ENCODE measurements around the gene SYNE2.

The SYNE2 gene

DNA sequence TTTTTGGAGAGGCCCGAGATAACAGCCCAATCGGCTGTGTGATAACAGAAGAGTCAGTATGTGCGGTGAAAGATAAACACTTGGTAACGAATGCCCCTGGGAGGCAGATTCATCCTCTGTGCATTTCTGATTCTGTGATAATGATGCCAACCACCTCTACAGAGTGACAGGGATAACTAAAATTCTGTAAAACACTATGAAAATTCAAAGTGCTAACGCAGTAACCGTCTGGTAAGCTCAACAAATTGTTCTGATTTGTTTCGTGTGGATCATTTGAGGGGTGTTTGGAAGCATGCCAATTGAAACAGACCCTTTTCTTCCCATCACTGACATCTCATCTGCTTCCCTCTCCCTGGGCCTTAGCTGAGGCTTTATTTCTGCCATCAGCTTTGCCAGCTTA, 365.0 kb downstream of the SYNE2 start:
- DNase-seq (ENCODE audit: low read depth): no peak

DNA sequence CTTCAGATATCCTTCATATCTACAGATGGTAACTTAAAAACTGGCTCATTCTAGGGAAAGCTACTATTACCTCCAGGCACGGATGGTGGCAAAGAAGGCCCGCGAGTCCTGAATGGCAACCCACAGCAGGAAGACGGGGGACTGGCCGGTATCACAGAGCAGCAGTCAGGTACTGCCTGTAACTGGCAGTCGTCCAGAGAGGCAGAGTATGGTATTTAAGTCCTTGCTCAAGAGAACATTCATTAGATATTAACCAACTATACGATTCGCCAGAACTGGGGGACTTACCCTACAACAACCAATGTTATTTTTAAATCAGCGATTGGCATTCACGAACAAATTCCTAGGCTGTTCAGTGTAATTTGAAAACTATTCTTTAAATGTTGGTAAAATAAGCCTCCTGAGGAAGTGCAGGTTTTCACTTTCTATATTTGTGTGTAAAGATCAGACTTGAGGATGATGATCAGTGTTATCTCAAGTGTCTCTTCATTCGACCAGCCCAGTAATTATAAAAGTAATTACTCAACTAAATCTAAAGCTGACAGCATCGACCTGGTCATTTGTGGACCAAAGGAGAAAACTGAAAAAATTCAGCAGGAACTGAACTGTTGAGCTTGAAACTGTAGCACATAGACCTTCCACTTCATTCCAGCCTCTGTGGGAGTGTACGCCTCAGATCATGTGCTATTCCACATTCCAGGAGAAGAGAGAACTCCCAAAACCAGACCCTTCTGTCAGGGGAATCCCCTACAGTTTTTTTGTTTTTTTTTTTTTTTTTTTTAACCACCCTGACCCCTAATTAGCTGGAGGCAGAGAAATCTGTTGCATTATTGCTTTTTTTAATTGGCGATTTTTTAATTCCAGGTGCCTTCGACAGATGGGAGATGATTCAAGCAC, 365.8 kb downstream of the SYNE2 start:
- peak; percentile 88 for DNase-seq (ENCODE audit: low read depth)

DNA sequence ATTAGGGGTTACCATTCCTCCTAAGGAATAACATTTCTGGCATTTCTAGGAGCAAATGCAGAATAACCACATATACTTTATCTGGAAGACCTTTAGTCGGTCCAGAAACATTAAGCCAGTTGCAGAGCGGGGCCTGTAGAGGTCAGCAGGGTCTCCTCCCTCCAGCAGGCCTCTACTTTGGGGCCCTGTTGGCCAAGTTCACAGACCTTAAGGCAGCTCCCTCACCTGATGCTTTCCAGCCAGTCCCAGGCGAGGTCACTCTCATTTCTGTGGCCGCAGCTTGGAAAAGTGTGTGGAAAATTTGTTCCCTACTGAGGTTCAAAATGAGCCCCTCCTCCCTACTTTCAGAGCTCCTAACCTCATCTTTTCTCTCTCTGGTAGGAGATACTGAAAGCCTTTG, 367.3 kb downstream of the SYNE2 start:
- DNase-seq (ENCODE audit: low read depth): no peak

DNA sequence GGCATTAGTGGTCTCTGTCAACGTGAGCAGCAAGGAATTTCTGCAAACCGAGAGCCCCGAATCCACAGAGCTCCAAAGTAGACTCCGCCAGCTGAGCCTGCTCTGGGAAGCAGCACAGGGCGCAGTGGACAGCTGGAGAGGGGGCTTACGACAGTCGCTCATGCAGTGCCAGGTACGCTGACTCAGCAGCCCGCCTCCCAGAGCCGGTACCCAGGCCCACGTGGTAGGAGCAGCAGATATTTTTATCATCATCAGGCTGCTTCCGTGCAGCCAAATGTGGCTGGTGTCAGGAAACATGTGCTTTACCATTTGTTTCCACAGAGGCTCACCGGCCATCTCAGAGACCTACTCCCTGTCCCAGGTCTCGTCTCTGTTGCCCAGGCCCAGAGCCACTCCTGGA, 367.7 kb downstream of the SYNE2 start:
- peak; percentile 77 for DNase-seq (ENCODE audit: low read depth)

DNA sequence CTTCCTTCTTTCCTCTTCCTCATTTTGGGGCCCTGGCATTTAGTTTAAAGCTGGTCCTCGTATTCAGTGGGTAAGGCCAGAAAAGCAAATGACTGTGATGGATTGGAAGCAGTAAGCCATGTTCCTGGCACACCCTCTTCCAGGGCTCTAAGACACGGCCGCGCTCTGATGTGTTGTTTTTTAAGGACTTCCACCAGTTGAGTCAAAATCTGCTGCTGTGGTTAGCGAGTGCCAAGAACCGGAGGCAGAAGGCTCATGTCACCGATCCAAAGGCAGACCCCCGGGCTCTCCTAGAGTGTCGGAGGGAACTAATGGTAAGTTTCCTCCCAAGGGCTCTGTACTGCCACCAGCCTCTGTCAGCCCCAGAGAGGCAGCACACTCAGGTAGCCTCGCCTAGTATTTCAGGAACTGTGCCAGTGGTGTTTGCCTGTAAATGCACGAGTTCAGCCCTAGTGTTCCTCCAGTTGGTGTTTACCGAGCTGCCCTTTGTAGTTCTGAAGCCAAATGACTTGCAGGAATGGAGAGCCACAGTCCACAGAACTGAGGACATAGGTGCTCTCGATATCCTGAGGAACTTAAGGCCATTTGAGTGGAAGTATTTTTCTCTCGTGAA, 368.7 kb downstream of the SYNE2 start:
- no peak for DNase-seq (ENCODE audit: low read depth)

DNA sequence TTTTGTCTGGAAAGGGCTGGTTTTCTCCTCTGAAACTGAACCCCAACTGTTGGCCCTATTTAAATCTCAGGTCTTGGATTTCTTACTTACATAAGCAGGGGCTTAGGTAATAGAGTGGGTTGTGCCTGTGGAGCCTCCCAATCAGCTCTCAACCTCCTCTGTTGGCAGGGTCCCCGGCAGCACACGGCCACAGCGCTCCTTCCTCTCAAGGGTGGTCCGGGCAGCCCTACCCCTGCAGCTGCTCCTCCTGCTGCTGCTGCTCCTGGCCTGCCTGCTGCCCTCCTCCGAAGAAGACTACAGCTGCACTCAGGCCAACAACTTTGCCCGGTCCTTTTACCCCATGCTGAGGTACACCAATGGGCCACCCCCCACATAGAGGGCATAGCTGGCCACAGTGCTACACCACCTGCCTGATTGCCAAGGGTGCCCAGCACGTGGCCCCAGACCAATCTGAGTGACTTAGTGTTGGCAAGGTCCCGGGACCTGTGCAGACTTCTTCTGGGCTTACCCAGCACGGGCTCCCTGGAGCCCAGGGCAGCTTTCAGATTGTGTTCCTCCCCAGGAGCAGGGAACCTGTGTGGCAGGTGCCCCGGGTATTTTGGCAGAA, 372.4 kb downstream of the SYNE2 start:
- DNase-seq (ENCODE audit: low read depth): no peak

DNA sequence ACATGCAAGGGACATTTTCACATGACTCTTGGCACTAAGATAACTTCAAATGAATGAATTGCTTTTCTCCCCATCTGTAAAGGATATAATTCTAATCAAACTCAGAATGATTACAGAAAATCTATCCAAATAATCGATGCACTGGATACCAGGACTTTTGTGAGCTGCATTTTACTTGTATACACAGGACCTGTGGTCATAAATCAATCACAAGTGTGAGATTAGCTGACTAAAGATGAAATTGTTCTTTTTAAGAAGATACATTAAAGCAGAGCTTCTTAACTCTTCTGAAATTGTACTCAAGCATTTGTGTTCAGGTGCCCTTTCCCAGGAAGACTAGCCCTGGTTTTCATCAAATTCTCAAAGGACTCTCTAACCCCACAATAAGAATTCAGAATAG, 375.1 kb downstream of the SYNE2 start:
- no peak for DNase-seq (ENCODE audit: low read depth)

DNA sequence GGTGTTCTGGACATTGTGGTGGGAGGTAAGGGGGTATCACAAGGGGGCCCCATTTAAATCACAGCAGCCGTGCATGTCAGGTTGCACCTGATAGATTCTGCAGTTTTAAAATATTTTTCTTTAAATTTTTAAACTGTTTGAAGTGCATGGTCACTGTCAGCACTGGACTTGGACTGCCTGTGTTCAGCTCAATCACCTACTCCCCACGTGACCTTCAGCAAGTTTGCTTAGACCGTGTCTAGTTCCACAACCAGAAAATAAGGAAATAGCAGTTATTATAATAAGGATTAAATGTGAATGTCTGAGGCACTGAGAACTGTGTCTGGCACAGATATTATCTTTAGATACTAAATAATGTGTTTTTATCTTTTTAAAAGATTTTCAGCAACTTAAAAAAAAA, 376.7 kb downstream of the SYNE2 start:
- no peak for DNase-seq (ENCODE audit: low read depth)

DNA sequence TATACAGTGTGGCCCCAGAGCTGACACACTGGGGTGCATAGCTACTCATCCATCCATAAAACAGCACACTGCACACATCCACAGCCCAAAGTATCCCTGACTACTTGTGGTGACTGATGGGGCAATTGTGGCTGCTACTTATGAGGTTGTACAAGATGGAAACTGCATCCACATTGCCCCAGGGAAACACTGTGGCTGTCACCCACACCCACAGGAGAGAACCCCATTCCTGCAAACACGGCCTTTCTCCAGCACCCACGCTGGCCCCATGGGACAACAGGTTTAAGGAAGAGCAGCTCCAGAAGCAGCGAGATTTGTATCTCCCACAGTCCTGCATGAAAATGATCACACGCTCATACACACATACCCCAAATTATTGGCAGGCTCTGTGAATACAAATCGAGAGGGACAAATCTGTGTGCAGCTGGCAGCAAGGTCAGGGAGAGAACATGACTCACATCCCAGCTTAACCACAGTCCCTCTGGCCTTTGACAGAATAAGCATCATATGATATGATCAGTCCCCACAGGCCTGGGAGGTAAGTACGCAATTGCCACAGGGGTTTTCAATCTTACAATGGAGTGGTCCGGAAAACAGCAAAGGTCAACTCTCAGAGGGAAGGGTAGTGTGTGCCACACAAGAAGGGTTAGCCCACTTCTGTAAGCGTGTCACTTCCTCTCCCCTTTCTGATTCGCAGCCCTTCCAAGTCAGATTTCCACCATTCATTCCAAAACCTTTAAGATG, 379.5 kb downstream of the SYNE2 start:
- peak; percentile 51 for DNase-seq (ENCODE audit: low read depth)

DNA sequence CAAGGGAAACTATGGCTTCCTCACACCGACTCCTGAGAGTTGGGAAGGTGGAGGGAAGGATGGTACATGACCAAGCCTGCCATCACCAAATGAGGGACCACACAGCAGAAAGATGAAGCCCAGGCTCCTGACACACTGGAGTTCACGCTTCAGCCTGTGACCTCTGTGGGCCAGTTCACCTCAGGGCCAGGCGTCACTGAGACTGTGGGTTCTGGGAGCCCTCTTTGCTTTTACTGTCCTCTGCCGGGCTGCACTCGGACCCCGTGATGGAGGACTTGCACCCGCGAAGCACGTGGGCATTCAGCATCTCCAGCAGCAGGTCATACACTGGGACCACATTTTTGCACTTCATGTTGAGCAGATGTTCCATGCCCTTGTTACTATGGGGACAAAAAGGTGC, 380.1 kb downstream of the SYNE2 start:
- DNase-seq (ENCODE audit: low read depth): no peak

DNA sequence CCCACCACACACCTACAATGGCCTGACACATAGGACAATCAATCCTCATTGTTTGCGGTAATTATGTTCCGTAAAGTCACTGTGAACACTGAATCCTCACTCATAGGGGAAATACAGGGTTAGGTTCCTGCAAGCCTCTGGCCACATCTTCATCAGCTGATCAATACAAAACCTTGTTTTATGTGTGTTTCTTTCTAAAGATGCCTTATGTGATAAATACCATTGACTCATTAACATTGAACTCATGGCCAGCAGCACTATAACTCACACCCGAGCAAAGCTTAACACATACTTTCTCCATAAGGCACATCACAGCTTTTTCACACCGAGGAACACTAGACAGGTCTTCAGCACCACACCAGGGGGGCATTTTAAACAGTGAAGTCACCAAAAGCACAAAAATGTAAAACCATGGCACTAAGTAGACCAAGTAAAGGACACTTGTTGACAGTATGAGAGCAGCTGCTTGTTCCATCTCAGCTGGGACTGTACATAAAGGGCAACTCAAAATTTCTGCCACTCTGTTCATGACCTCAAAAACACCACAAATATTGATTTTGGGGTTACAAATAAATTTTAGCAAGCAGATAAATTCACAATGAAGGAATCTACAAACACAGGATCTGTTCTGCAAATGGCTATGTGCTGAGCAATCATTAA, 380.9 kb downstream of the SYNE2 start:
- no peak for DNase-seq (ENCODE audit: low read depth)

DNA sequence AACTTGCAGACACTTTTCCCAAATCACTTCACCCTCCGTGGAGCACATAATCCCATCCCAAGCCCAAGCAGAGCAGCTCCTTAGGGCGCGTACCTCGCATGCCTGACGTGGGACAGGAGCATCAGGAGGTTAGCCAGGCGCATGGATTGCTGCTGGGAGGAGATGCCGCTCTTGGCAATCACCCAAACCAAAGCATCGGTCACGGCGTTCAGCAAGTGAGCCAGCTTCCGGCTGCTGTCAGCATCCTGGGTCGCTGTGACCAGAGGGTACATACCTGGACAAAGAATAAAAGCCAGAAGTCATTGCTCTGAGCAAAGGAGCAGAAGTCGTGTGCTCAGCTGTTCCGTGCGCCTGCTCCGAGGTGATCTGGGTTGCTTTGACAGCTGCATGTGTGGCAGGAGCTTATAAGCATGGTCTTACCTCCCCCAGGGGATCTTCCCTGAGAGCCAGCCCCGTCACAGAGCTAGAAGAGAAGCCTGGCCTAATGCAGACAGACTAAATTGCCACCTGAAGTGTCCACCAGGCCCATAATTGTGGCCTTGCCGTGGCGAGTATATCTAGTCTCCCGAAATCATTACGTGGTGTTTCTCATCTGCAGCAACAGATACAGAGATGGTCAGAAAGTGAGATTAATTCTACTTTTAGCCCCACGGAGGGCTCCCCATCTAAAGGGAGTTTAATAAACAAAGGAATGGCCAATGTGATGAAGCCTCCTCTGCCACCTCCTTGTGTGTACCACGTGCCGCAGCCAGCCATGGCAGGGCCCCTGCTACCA, 382.3 kb downstream of the SYNE2 start:
- peak; percentile 36 for DNase-seq (ENCODE audit: low read depth)

DNA sequence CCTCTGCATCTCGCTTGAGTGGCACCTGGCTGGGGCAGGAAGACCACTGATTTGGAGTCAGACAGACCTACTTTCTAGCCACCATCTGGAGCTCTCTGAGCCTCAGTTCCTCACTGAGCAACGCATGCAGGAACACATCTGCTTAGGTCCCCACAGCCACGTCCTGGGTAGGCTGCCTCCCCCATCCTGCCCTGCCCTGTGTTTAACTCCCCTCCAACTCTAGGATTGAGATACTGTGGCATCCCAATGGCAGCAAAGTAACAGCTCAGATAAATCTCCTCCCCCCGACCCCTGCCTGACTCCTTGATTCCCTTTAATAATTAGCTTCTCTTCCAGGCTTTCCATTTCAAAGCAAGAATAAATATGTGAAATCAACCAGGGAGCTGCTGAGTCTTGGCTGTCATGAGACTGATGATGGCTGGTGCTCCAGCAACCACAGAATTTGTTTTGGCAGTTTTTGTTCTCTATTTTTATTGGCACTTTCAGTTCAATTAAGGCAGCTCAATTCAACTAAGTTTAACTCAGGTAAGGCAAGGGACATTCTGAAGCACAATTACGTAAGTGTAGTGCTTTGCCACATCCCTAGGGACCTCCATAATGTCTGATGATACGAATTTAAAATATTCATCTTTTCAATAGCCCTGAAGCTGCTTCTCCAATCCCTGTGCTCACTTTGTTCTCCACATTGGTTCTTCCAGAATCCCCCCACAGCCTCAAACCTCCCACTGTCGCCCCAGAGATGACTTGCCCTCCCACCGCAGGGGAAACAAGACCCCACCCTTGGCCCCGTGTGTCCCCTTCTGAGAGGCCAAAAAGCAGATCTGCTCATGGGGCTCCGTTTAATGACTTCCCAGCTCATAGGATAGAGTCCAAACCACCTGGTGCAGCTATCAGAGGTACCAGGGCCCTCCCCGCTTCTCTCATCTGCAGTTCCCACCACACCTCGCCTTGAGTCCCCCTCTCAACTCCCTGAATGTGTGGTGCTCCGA, 383.1 kb downstream of the SYNE2 start:
- no peak for DNase-seq (ENCODE audit: low read depth)

DNA sequence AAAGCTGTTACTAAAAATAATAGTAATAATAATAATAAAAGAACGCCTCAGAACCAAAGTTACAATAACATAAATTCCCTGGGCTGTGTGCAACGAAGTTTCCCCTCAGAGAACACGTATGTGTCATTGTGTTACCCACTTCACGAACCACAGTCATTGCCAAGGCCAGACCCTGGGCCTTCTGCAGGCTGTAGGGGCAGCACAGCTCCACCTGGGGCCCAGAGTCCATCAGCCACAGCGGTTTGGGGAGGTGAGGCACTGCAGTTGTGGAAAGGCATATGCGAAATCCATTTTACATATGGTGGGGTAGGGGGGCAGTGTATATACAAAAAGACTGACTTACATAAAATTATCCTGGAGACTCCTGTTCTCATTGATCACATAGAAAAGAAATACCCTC, 385.2 kb downstream of the SYNE2 start:
- DNase-seq (ENCODE audit: low read depth): no peak

DNA sequence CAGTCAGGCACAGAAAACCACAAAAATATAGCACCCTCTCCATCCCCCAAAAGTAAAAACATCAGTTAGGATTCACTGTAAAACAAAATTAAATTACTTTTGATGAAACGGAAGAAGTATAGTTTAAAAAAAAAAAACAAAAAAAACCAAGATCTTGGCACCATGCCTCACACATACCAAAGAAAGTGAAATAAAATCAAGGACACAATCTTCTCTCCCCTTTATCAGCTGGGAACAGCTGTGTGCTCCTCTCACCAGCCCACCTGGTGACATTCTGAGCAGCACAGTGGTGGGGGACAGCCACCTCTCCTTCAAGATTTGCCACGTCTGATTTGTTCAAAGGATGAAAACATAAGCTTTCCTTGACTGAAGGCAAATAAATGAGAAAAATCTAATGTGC, 385.8 kb downstream of the SYNE2 start:
- DNase-seq (ENCODE audit: low read depth): no peak

DNA sequence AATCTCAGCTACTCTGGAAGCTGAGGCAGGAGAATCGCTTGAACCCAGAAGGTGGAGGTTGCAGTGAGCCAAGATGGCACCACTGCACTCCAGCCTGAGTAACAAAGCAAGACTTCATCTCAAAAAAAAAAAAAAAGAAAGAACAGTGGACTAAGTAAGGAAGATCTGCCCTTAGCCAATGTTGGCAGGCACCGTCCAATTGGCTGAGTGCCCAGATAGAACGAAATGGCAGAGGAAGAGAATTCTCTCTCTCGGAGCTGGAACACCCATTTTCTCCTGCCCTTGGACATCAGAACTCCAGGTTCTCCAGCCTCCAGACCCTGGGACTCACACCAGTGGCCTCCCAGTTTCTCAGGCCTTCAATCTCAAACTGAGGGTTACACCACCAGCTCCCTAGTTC, 391.5 kb downstream of the SYNE2 start:
- no peak for DNase-seq (ENCODE audit: low read depth)

DNA sequence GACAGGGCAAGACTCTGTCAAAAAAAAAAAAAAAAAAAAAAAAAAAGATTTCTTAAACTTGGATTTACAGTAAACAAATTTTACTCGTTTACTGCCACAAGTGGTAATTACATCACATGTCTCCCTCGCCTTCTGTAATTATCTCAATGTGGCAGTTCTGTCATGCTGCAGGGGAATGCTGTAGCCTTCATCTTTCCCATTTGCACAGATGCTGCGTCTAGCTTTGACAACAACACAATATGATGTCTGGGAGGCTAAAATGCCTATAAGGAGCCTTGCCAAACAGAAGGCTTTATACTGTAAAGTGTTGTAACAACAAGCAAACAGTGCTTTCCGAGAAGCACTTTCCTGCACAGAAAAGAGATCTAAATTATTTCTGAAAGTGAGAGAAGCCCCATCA, 392.7 kb downstream of the SYNE2 start:
- no peak for DNase-seq (ENCODE audit: low read depth)

DNA sequence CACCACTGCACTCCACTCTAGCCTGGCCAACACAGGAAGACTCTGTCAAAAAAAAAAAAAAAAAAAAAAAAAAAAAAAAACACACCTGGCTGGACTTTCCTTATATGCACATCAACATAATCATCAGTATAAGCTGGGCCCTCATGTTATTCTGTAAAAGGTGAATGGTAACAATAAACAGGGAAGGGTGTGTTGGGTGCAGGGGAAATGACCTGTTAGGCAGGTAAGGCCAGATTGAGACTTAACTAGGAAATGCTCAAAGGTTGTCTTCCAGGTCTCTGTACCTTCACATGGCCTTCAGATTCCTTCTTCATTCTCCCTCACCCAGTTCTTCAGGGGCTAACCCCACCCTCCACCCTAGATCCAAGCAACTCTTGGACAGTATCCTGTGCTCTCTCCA, 393.9 kb downstream of the SYNE2 start:
- no peak for DNase-seq (ENCODE audit: low read depth)

DNA sequence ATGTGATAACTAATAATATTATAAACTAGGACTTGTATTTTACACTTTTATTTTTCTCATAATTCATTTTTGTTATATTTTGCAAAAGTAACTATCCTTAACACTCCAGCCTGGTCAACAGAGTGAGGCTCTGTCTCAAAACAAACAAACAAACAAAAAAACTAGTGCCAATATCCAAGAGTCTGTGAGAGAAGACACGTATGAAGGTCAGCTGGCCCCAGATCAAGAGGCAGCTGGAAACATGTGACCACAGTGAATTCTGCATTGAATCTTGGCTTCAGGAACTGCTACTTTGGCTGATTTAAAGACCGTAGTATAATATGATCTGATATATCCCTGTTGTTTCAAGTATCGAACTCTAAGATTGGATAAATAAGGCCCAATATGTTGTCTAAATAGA, 394.4 kb downstream of the SYNE2 start:
- DNase-seq (ENCODE audit: low read depth): no peak

DNA sequence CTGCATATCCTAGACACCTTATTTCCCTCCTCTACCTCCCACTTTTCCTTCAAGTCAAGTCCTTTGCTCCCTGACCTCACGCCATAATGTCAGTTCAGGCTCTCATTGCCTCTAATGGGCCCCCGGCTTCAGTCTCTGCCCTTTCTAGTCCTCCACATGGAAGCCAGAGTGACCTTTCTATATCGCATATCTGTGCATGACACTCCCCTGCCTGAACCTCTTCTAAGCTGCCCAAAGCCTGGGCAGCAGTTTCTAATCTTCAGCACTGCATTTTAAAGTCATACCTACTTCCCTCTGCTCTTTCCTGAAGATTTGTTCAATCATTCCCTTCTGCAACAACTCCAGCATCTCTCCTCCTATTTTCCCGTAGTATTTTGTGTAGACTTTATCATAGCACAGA, 395.9 kb downstream of the SYNE2 start:
- DNase-seq (ENCODE audit: low read depth): no peak
